PC-9 (cell line): ENCODE data around the gene AKR1C4. TPM values are rescaled to one million over a fixed set of nuclear protein-coding genes. Genes with fewer than 3 reads are reported as not detected.
"Not testable (repeated sequence)": the region's sequence is repeated elsewhere in the genome, so short reads cannot be mapped to it uniquely, and the experiment has no call there.

Source experiments
- BruUV-seq: library from RNA; stranded (reverse); fragments of 400-500 nt; replicated peaks from 2 replicates; lab custom pipeline; 2021; lab: Mats Ljungman, UMichigan
- CTCF ChIA-PET: fragments of 300-600 bp; sonication (Branson Sonifier 250); formaldehyde crosslinking; loops from one replicate; lab custom pipeline; 2022; ENCODE audit warnings: antibody characterized with exemption; lab: Charles Lee
- POLR2A ChIA-PET: fragments of 300-600 bp; sonication (Branson Sonifier 250); formaldehyde crosslinking; loops from one replicate; lab custom pipeline; 2022; ENCODE audit warnings: antibody characterized with exemption; ENCODE audit not compliant: unreplicated experiment; lab: Charles Lee
- DNase-seq, 2 experiments: peaks; one replicate each; pipeline versions ENCODE4 v3.0.0 to v3.0.0-alpha.2; 2015 to 2022; ENCODE audit warnings: mixed read lengths in 1 of 2
- H2AFZ ChIP-seq: fragments of 200-600 bp; sonication (generic); 2 replicates; pipeline ENCODE4 v1.8.1; 2017; ENCODE audit warnings: antibody characterized with exemption
- H3F3A ChIP-seq: fragments of 200-600 bp; sonication (generic); 2 replicates; pipeline ENCODE4 v1.8.1; 2017; ENCODE audit warnings: antibody characterized with exemption, mild to moderate bottlenecking, low read depth; ENCODE audit not compliant: insufficient read depth
- H3K27ac ChIP-seq: fragments of 200-600 bp; sonication (generic); 2 replicates; pipeline ENCODE4 v1.6.1; 2016; ENCODE audit warnings: mixed run types
- H3K27me3 ChIP-seq: fragments of 200-600 bp; sonication (generic); 2 replicates; pipeline ENCODE4 v1.6.1; 2016; ENCODE audit warnings: low read depth, mixed run types; ENCODE audit not compliant: insufficient read depth
- H3K36me3 ChIP-seq: fragments of 200-600 bp; sonication (generic); 2 replicates; pipeline ENCODE4 v1.6.1; 2016; ENCODE audit warnings: low read depth, mixed run types
- H3K4me1 ChIP-seq: fragments of 200-600 bp; sonication (generic); replicated peaks from 2 replicates; pipeline ENCODE4 v1.6.1; 2016; ENCODE audit warnings: mixed run types; ENCODE audit not compliant: insufficient read depth
- H3K4me2 ChIP-seq: fragments of 200-600 bp; sonication (generic); 2 replicates; pipeline ENCODE4 v1.6.1; 2017; ENCODE audit warnings: mixed run types
- H3K4me3 ChIP-seq: fragments of 200-600 bp; sonication (generic); 2 replicates; pipeline ENCODE4 v1.6.1; 2016; ENCODE audit warnings: mixed run types
- H3K79me2 ChIP-seq: fragments of 200-600 bp; sonication (generic); 2 replicates; pipeline ENCODE4 v1.6.1; 2017; ENCODE audit warnings: low read depth, mixed run types
- H3K9me2 ChIP-seq: fragments of 200-600 bp; sonication (generic); 2 replicates; pipeline ENCODE4 v1.8.1; 2017; ENCODE audit warnings: mild to moderate bottlenecking; ENCODE audit not compliant: insufficient read depth
- H3K9me3 ChIP-seq: fragments of 200-600 bp; sonication (generic); 2 replicates; pipeline ENCODE4 v1.8.1; 2016; ENCODE audit warnings: low read depth; ENCODE audit not compliant: insufficient read depth
- H4K20me1 ChIP-seq: fragments of 200-600 bp; sonication (generic); 2 replicates; pipeline ENCODE4 v1.8.1; 2017; ENCODE audit not compliant: insufficient read depth
- CTCF ChIP-seq: fragments of 200-600 bp; sonication (generic); conservative IDR thresholded peaks from 2 replicates; pipeline ENCODE4 v1.6.1; 2017; ENCODE audit warnings: mixed run types, antibody characterized with exemption, mild to moderate bottlenecking, moderate library complexity
- EZH2 ChIP-seq: fragments of 200-600 bp; sonication (generic); IDR thresholded peaks from 2 replicates; pipeline ENCODE4 v1.8.0; 2017; ENCODE audit warnings: antibody characterized with exemption, low read depth
- intact Hi-C: fragments of 100-400 bp; cut with micrococcal nuclease; formaldehyde crosslinking; loops from one replicate; pipeline ENCODE4 v1.10.0; 2022; ENCODE audit not compliant: unreplicated experiment
- total RNA-seq: library from RNA; stranded (reverse); gene quantifications from 2 replicates; pipeline ENCODE4 v1.2.3, GENCODE V29; 2021

Gene AKR1C4
- total RNA-seq, 1 experiment from 2014 or later = not detected

- CTCF ChIA-PET = no interaction called here
- TF ChIP-seq CTCF = no peak
- no peak for TF ChIP-seq EZH2
Observed at GRCh38 chr10:5229019-5229418, 32.4 kb downstream of the AKR1C4 start.

GRCh38 chr10:5233324-5233723 is 36.7 kb downstream of the AKR1C4 start:
- Histone ChIP-seq H3K79me2 (no peaks in the 10 kb centered on the region), H3K4me2 (no peak overlapping the region), H2AFZ (no peak overlapping the region), H3K27ac (no peak overlapping the region), H4K20me1 (no peaks in the 10 kb centered on the region), H3K9me2 (no peaks in the 10 kb centered on the region), H3K36me3 (no peaks in the 10 kb centered on the region), H3F3A (no peaks in the 10 kb centered on the region), H3K4me1 (no peaks in the 10 kb centered on the region; the same call in 1 of the 2 replicates), H3K27me3 (no peaks in the 10 kb centered on the region), H3K4me3 (no peak overlapping the region), H3K9me3 (peaks cover 9% of the 10 kb centered on the region; the same call in 1 of the 2 replicates)
- BruUV-seq = no TSS peak
- no peak for TF ChIP-seq CTCF
- no peak for TF ChIP-seq EZH2
- intact Hi-C loops = no loop called here
- DNase-seq = no peak
- CTCF ChIA-PET = no interaction called here
- POLR2A ChIA-PET = no interaction called here

More at GRCh38 chr10:5229019-5229418, 32.4 kb downstream of the AKR1C4 start:
- H3F3A ChIP-seq = no peaks in the 10 kb centered on the region
- no peaks in the 10 kb centered on the region for H3K79me2 ChIP-seq
- intact Hi-C loops = no loop called here
- H3K4me3 ChIP-seq = no peak overlapping the region
- no peak overlapping the region for H3K27ac ChIP-seq
- H3K9me2 ChIP-seq = no peaks in the 10 kb centered on the region
- no TSS peak for BruUV-seq
- POLR2A ChIA-PET = no interaction called here
- no peaks in the 10 kb centered on the region; the same call in 1 of the 2 replicates for H3K4me1 ChIP-seq
- H3K9me3 ChIP-seq = peaks cover 9% of the 10 kb centered on the region; the same call in 1 of the 2 replicates
- no peaks in the 10 kb centered on the region for H3K27me3 ChIP-seq
- H3K4me2 ChIP-seq = no peak overlapping the region
- H3K36me3 ChIP-seq = no peaks in the 10 kb centered on the region
- no peaks in the 10 kb centered on the region for H4K20me1 ChIP-seq
- H2AFZ ChIP-seq = no peak overlapping the region
- DNase-seq = no peak

GRCh38 chr10:5234106-5234860 is 37.6 kb downstream of the AKR1C4 start:
- peak overlapping the region; percentile 42 for H3K4me2 ChIP-seq
- TF ChIP-seq CTCF = no peak
- no peak for TF ChIP-seq EZH2
- no peaks in the 10 kb centered on the region for H4K20me1 ChIP-seq
- ChIA-PET CTCF (no interaction called here), POLR2A (interaction anchor here (0.6 kb wide), 1 partner anchor 44 kb away, joined by 5 read pairs; no protein-coding TSS in a partner anchor)
- peak; percentile 3 to 84 for DNase-seq
- intact Hi-C loops = no loop called here
- H3K27me3 ChIP-seq = no peaks in the 10 kb centered on the region
- H3K79me2 ChIP-seq = no peaks in the 10 kb centered on the region
- no peak overlapping the region for H3K27ac ChIP-seq
- no peaks in the 10 kb centered on the region for H3K36me3 ChIP-seq
- H3K9me3 ChIP-seq = peaks cover 9% of the 10 kb centered on the region; the same call in 1 of the 2 replicates
- H3K4me1 ChIP-seq = no peaks in the 10 kb centered on the region; the same call in 1 of the 2 replicates
- H3K9me2 ChIP-seq = no peaks in the 10 kb centered on the region
- H3F3A ChIP-seq = no peaks in the 10 kb centered on the region
- H3K4me3 ChIP-seq = no peak overlapping the region
- no TSS peak for BruUV-seq
- no peak overlapping the region for H2AFZ ChIP-seq

- not testable (repeated sequence) for H3F3A ChIP-seq
Observed at GRCh38 chr10:5237541-5237940, 40.9 kb downstream of the AKR1C4 start.

More at GRCh38 chr10:5237541-5237940, 40.9 kb downstream of the AKR1C4 start:
- intact Hi-C loops, H2AFZ ChIP-seq, H4K20me1 ChIP-seq, H3K4me1 ChIP-seq, H3K27ac ChIP-seq, DNase-seq, H3K36me3 ChIP-seq, H3K4me2 ChIP-seq, POLR2A ChIA-PET, BruUV-seq, CTCF ChIA-PET, H3K4me3 ChIP-seq, H3K9me2 ChIP-seq, H3K9me3 ChIP-seq, H3K27me3 ChIP-seq, H3K79me2 ChIP-seq: not testable (repeated sequence)
